K562 (cell line): ENCODE data around the gene ARMC6. TPM values are rescaled to one million over a fixed set of nuclear protein-coding genes. Genes with fewer than 3 reads are reported as not detected.

Experiments used
- BRF2 ChIP-seq: IDR thresholded peaks from 3 replicates; pipeline ENCODE4 v1.6.1; 2011; ENCODE audit warnings: borderline replicate concordance, mild to moderate bottlenecking; ENCODE audit not compliant: insufficient read length, insufficient read depth
- CAMTA2 ChIP-seq: fragments of 250-450 bp; sonication (Bioruptor Pico); conservative IDR thresholded peaks from 2 replicates; pipeline ENCODE4 v1.5.1; 2022
- DACH1 ChIP-seq: fragments of 450-650 bp; IDR thresholded peaks from 2 replicates; pipeline ENCODE4 v1.6.1; 2018; ENCODE audit not compliant: partially characterized antibody
- FIP1L1 ChIP-seq: fragments of 200-400 bp; formaldehyde crosslinking; IDR thresholded peaks from 2 replicates; pipeline ENCODE4 v1.6.1; 2018; ENCODE audit warnings: mild to moderate bottlenecking, low read depth, low read length; ENCODE audit not compliant: poor library complexity, severe bottlenecking
- FOXP1 ChIP-seq: sonication (generic); formaldehyde crosslinking; IDR thresholded peaks from 2 replicates; pipeline ENCODE4 v1.8.0; 2022; ENCODE audit warnings: mild to moderate bottlenecking, missing genetic modification reagents
- HEY1 ChIP-seq: fragments of 250-450 bp; sonication (Bioruptor Pico); IDR thresholded peaks from 2 replicates; pipeline ENCODE4 v1.5.0; 2020; ENCODE audit warnings: mild to moderate bottlenecking, moderate library complexity, borderline replicate concordance
- IFI16 ChIP-seq: fragments of 250-450 bp; sonication (Bioruptor Pico); IDR thresholded peaks from 2 replicates; pipeline ENCODE4 v2.1.2; 2022; ENCODE audit warnings: mild to moderate bottlenecking, inconsistent platforms
- KDM4B ChIP-seq, 2 experiments: fragments of 450-650 bp in 1 of 2; sonication (generic) in 1 of 2; IDR thresholded peaks; 2 replicates each; pipeline ENCODE4 v1.6.1; 2016 to 2017; ENCODE audit warnings: borderline replicate concordance in 2 of 2, antibody characterized with exemption in 1 of 2, low read depth in 1 of 2, mild to moderate bottlenecking in 1 of 2
- KLF16 ChIP-seq: IDR thresholded peaks from 2 replicates; pipeline ENCODE4 v1.6.1; 2016; ENCODE audit warnings: antibody characterized with exemption
- OTX1 ChIP-seq: fragments of 450-650 bp; formaldehyde crosslinking; IDR thresholded peaks from 2 replicates; pipeline ENCODE4 v1.4.0; 2022; ENCODE audit warnings: mild to moderate bottlenecking
- PHTF2 ChIP-seq: fragments of 250-450 bp; sonication (Bioruptor Pico); IDR thresholded peaks from 2 replicates; pipeline ENCODE4 v1.5.0; 2021; ENCODE audit warnings: mild to moderate bottlenecking
- POLR2AphosphoS5 ChIP-seq: IDR thresholded peaks from 2 replicates; pipeline ENCODE4 v1.6.1; 2011; ENCODE audit warnings: mild to moderate bottlenecking, low read depth, low read length, moderate library complexity; ENCODE audit not compliant: control insufficient read depth, insufficient read depth
- POLR3G ChIP-seq: IDR thresholded peaks from 2 replicates; pipeline ENCODE4 v1.6.1; 2011; ENCODE audit not compliant: insufficient read length, insufficient replicate concordance; ENCODE audit errors: extremely low read depth
- PPARD ChIP-seq: fragments of 250-450 bp; sonication (Bioruptor Pico); IDR thresholded peaks from 2 replicates; pipeline ENCODE4 v1.8.0; 2022; ENCODE audit warnings: inconsistent platforms, mild to moderate bottlenecking, moderate library complexity
- PTBP1 ChIP-seq: fragments of 200-400 bp; formaldehyde crosslinking; IDR thresholded peaks from 2 replicates; pipeline ENCODE4 v1.6.1; 2017; ENCODE audit warnings: low read depth, low read length
- SMAD2 ChIP-seq: fragments of 150-350 bp; IDR thresholded peaks from 2 replicates; pipeline ENCODE4 v1.6.1; 2014; ENCODE audit warnings: low read depth, mild to moderate bottlenecking, low read length
- TAL1 ChIP-seq: fragments of 450-650 bp; IDR thresholded peaks from 2 replicates; pipeline ENCODE4 v1.6.1; 2016; ENCODE audit warnings: mild to moderate bottlenecking
- ZNF124 ChIP-seq: sonication (generic); formaldehyde crosslinking; IDR thresholded peaks from 2 replicates; pipeline ENCODE4 v1.8.1; 2022; ENCODE audit warnings: missing genetic modification reagents
- ZNF507 ChIP-seq: conservative IDR thresholded peaks from 2 replicates; pipeline ENCODE4 v1.6.1; 2017; ENCODE audit warnings: missing genetic modification characterization, missing compliant biosample characterization
- ZNF696 ChIP-seq: fragments of 250-450 bp; sonication (Bioruptor Pico); conservative IDR thresholded peaks from 2 replicates; pipeline ENCODE4 v1.4.0; 2020; ENCODE audit warnings: mild to moderate bottlenecking, moderate library complexity
- polyA plus RNA-seq, 8 experiments: library from polyadenylated mRNA; depleted of rRNA in 4 of 8; stranded (reverse) in 5 of 8; unstranded in 3 of 8; fragments of >200 nt; fragmentation: Nextera tagmentation in 2 of 8; fragmentation: Illumina TruSeq in 1 of 8; extraction: Ambion mirVana in 2 of 8; extraction: Trizol in 1 of 8; gene quantifications; 2 replicates each; pipeline versions ENCODE4 v1.2.1 to v1.2.3, GENCODE V29; 2011 to 2014; ENCODE audit warnings: inconsistent platforms in 1 of 8, missing spikeins in 1 of 8
- total RNA-seq, 7 experiments: library from RNA; depleted of rRNA in 6 of 7; stranded (reverse); fragments of >200 nt in 6 of 7; fragmentation: Illumina TruSeq in 2 of 7; extraction: Trizol in 2 of 7; gene quantifications; 2 replicates each; pipeline versions ENCODE4 v1.2.1 to v1.2.3, GENCODE V29; 2011 to 2021; ENCODE audit warnings: low replicate concordance in 1 of 7
- TF ChIP-seq, protein P1 (sequence below): fragments of 450-650 bp; formaldehyde crosslinking; IDR thresholded peaks from 2 replicates; pipeline ENCODE4 v1.4.0; 2020; ENCODE audit warnings: mild to moderate bottlenecking, mixed read lengths
- TF ChIP-seq, protein P2 (sequence below): fragments of 450-650 bp; IDR thresholded peaks from 2 replicates; pipeline ENCODE4 v1.6.1; 2016
- TF ChIP-seq, protein P3 (sequence below): sonication (generic); formaldehyde crosslinking; IDR thresholded peaks from 2 replicates; pipeline ENCODE4 v1.8.1; 2022; ENCODE audit warnings: missing genetic modification reagents

Gene ARMC6
- total and polyA plus RNA-seq, 9 of the 15 experiments (the other 6 are each of a cell fraction or from before 2014, with no cell fraction given) = 2.1 to 93.4 (median 63.6) TPM

DNA sequence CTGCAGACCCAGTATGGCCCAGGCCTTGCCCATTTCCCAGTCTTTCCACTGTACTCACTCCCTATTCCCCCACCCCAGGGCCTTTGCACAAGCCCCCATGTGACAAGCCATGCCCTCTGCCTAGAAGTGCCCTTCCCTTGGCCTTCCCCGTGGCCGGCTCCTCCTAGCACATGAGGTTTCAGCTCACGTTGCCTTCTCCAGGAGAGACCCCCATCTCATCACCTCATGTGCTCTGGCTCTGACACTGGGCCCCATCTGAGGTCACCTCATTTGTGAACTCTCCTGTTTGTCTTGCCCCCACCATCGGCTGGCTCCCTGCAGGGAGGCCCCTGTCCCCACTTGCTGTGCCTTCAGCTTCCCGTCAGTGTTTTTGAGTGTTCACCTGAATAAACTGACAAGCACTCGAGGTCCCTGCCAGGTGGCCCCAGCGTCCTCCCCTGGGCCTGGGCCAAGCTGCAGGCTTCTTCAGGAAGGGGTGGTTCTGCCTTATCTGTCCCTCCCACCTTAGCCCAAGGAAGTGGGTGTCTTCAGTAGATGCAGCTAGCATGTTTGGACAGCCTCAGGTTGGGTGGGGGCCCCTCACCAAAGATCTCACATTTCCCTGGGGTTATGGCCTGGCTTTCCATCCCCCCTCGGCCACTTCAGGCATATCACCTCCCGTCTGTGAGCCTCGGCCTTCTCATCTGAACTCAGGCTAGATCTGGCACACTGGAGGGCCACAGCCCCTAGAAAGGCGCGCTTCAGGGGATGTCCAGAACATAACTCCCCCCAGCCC lies 26.6 kb downstream of the ARMC6 start (continued):
- TF ChIP-seq BRF2 (no peak), FIP1L1 (no peak), POLR2AphosphoS5 (peak; percentile 97), CAMTA2 (CRISPR knock-in tag) (no peak), KLF16 (peak; percentile 97), KDM4B (IDR thresholded peaks at IDR 0.05; ENCODE audit: borderline replicate concordance in 2 of 2, low read depth in 1 of 2) (no peak; a peak in 1 of 4 replicates), ZNF696 (no peak), PHTF2 (no peak), IFI16 (CRISPR knock-in tag) (no peak), TAL1 (peak; percentile 99), POLR3G (no peak), ZNF507 (tag) (no peak), SMAD2 (no peak), OTX1 (CRISPR knock-in tag) (no peak), PTBP1 (no peak), FOXP1 (CRISPR knock-in tag) (no peak; the same call in 1 of the 2 replicates), HEY1 (CRISPR knock-in tag) (no peak), PPARD (CRISPR knock-in tag) (no peak), DACH1 (no peak), ZNF124 (CRISPR knock-in tag) (no peak)
- TF ChIP-seq, protein P1, sequence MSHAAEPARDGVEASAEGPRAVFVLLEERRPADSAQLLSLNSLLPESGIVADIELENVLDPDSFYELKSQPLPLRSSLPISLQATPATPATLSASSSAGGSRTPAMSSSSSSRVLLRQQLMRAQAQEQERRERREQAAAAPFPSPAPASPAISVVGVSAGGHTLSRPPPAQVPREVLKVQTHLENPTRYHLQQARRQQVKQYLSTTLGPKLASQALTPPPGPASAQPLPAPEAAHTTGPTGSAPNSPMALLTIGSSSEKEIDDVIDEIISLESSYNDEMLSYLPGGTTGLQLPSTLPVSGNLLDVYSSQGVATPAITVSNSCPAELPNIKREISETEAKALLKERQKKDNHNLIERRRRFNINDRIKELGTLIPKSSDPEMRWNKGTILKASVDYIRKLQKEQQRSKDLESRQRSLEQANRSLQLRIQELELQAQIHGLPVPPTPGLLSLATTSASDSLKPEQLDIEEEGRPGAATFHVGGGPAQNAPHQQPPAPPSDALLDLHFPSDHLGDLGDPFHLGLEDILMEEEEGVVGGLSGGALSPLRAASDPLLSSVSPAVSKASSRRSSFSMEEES (CRISPR knock-in tag) = no peak
- TF ChIP-seq, protein P2, sequence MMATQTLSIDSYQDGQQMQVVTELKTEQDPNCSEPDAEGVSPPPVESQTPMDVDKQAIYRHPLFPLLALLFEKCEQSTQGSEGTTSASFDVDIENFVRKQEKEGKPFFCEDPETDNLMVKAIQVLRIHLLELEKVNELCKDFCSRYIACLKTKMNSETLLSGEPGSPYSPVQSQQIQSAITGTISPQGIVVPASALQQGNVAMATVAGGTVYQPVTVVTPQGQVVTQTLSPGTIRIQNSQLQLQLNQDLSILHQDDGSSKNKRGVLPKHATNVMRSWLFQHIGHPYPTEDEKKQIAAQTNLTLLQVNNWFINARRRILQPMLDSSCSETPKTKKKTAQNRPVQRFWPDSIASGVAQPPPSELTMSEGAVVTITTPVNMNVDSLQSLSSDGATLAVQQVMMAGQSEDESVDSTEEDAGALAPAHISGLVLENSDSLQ = peak; percentile 74
- TF ChIP-seq, protein P3, sequence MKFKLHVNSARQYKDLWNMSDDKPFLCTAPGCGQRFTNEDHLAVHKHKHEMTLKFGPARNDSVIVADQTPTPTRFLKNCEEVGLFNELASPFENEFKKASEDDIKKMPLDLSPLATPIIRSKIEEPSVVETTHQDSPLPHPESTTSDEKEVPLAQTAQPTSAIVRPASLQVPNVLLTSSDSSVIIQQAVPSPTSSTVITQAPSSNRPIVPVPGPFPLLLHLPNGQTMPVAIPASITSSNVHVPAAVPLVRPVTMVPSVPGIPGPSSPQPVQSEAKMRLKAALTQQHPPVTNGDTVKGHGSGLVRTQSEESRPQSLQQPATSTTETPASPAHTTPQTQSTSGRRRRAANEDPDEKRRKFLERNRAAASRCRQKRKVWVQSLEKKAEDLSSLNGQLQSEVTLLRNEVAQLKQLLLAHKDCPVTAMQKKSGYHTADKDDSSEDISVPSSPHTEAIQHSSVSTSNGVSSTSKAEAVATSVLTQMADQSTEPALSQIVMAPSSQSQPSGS (CRISPR knock-in tag) = no peak
